Measurements from ENCODE around the gene GORASP1. TPM values are rescaled to one million over a fixed set of nuclear protein-coding genes. Genes with fewer than 3 reads are reported as not detected.

GORASP1 gene
- total and polyA plus RNA-seq, 2 experiments from 2014 or later = 10.3 to 38.3 TPM

- Mint-ChIP-seq H3K27me3 (ENCODE audit: insufficient read depth, low read depth, poor library complexity) (no peaks in the 10 kb centered on the region), H3K36me3 (ENCODE audit: low read depth) (peaks cover 42% of the 10 kb centered on the region), H3K9me3 (no peaks in the 10 kb centered on the region), H3K4me3 (no peak overlapping the region), H3K4me1 (no peaks in the 10 kb centered on the region), H3K27ac (no peak overlapping the region)
- H3K4me3 ChIP-seq = no peak overlapping the region
- H3K36me3 ChIP-seq (ENCODE audit: insufficient read depth) = peaks cover 40% of the 10 kb centered on the region
- no peak for DNase-seq (ENCODE audit: low spot score)
- no peaks in the 10 kb centered on the region for H3K4me1 ChIP-seq (ENCODE audit: insufficient read depth)
- H3K4me2 ChIP-seq = no peak overlapping the region
- no peaks in the 10 kb centered on the region for H3K79me2 ChIP-seq (replicated peaks; ENCODE audit: insufficient read depth)
- H3F3A ChIP-seq (replicated peaks; ENCODE audit: low read depth) = no peaks in the 10 kb centered on the region
- no peak overlapping the region for H3K27ac ChIP-seq (ENCODE audit: low read depth)
- H3K27me3 ChIP-seq (ENCODE audit: insufficient read depth) = no peaks in the 10 kb centered on the region
- peaks cover 8% of the 10 kb centered on the region; the same call in 1 of the 2 replicates for H4K20me1 ChIP-seq (replicated peaks; ENCODE audit: insufficient read depth)
- ATAC-seq = no peak
- no peaks in the 10 kb centered on the region for H3K9me2 ChIP-seq (ENCODE audit: insufficient read depth)
- TF ChIP-seq STAT1 (IDR thresholded peaks at IDR 0.05; ENCODE audit: unreplicated experiment) (no peak), CTCF (conservative IDR thresholded peaks at IDR 0.05; ENCODE audit: low read depth in 2 of 2) (no peak), ETS1 (IDR thresholded peaks at IDR 0.05) (no peak), POLR2AphosphoS5 (IDR thresholded peaks at IDR 0.05; ENCODE audit: low read depth) (no peak), JUNB (IDR thresholded peaks at IDR 0.05; ENCODE audit: unreplicated experiment) (no peak)
- H2AFZ ChIP-seq = no peak overlapping the region
These were observed 31.5 kb downstream of the GORASP1 start for GRCh38 chr3:39075910-39076309.

- Mint-ChIP-seq H3K36me3 (ENCODE audit: low read depth) (peaks cover 21% of the 10 kb centered on the region), H3K27ac (no peak overlapping the region), H3K4me3 (no peak overlapping the region), H3K27me3 (ENCODE audit: insufficient read depth, low read depth, poor library complexity) (peaks cover 2% of the 10 kb centered on the region), H3K4me1 (no peaks in the 10 kb centered on the region; the same call in 2 of the 3 replicates), H3K9me3 (no peaks in the 10 kb centered on the region)
- peaks cover 5% of the 10 kb centered on the region; the same call in 1 of the 2 replicates for H4K20me1 ChIP-seq (replicated peaks; ENCODE audit: insufficient read depth)
- no peaks in the 10 kb centered on the region for H3K27me3 ChIP-seq (ENCODE audit: insufficient read depth)
- H3K79me2 ChIP-seq (replicated peaks; ENCODE audit: insufficient read depth) = peaks cover 20% of the 10 kb centered on the region
- no peaks in the 10 kb centered on the region for H3F3A ChIP-seq (replicated peaks; ENCODE audit: low read depth)
- no peak overlapping the region for H2AFZ ChIP-seq
- H3K4me2 ChIP-seq = no peak overlapping the region
- H3K4me3 ChIP-seq = no peak overlapping the region
- no peaks in the 10 kb centered on the region for H3K4me1 ChIP-seq (ENCODE audit: insufficient read depth)
- H3K9me2 ChIP-seq (ENCODE audit: insufficient read depth) = no peaks in the 10 kb centered on the region
- DNase-seq (ENCODE audit: low spot score) = no peak
- H3K36me3 ChIP-seq (ENCODE audit: insufficient read depth) = peaks cover 12% of the 10 kb centered on the region; the same call in 1 of the 2 replicates
- no peak overlapping the region for H3K27ac ChIP-seq (ENCODE audit: low read depth)
- ATAC-seq = no peak
- TF ChIP-seq CREB1 (CRISPR knock-in tag; IDR thresholded peaks at IDR 0.05; ENCODE audit: low read depth) = no peak
- TF ChIP-seq CTCF (conservative IDR thresholded peaks at IDR 0.05; ENCODE audit: low read depth in 2 of 2) = no peak
- TF ChIP-seq ETS1 (IDR thresholded peaks at IDR 0.05) = no peak
- TF ChIP-seq EZH2phosphoT487 (IDR thresholded peaks at IDR 0.05; ENCODE audit: unreplicated experiment) = no peak
- TF ChIP-seq ZNF462 (CRISPR knock-in tag; IDR thresholded peaks at IDR 0.05) = no peak
- TF ChIP-seq STAT1 (IDR thresholded peaks at IDR 0.05; ENCODE audit: unreplicated experiment) = no peak
- no peak for TF ChIP-seq POLR2AphosphoS5 (IDR thresholded peaks at IDR 0.05; ENCODE audit: low read depth)
These were observed 38.9 kb downstream of the GORASP1 start for GRCh38 chr3:39068556-39068955.
